ENCODE results near the gene PLBD2.
A peak's percentile ranks its signal among the peaks of the same experiment; 100 is the strongest.
"Not testable (repeated sequence)": the region's sequence is repeated elsewhere in the genome, so short reads cannot be mapped to it uniquely, and the experiment has no call there.

Gene PLBD2

GRCh38 chr12:113334786-113335539 is 23.4 kb upstream of the PLBD2 start, which contains the start of gene SLC8B1:
Gene SLC8B1, minus strand, starts transcription at chr12:113335109. Its CDS starts 2,231 bp downstream, at chr12:113332878.
- DNase-seq = peak; percentile 33 to 65

DNA sequence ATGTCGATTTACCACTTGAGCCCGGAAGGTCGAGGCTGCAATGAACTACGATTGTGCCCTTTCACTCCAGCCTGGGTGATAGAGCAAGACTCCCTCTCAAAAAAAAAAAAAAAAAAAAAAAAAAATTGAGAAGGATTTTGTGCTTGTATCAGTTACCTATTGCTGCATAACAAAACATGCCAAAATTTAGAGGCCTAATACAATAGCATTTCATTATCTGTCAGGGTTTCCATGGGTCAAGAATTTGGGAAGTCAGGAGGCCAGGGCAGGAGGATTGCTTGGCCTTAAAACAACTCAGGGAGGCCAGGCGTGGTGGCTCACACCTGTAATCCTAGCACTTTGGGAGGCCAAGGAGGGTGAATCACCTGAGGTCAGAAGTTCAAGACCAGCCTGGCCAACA is 18.8 kb upstream of the PLBD2 start:
- DNase-seq = no peak

DNA sequence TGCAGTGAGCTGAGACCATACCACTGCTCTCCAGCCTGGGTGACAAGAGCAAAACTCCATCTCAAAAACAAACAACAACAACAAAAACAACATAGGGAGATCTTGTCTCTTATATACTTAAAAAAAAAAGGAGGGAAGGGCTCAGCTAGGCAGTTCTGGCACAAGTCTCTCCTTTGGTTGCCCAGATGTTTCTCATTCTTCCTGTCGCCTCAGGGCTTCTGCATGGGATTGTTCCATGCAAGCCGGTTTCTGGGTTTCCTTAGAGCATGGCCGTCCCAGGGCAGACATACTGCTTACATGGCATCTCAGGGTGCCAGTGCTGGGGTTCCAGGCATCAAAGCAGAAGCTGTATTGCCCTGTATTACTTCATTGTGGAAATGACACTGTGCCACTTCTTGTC is 18.3 kb upstream of the PLBD2 start:
- DNase-seq = no peak

- no peak for DNase-seq
Measured at GRCh38 chr12:113341535-113341934, 16.9 kb upstream of the PLBD2 start.

DNA sequence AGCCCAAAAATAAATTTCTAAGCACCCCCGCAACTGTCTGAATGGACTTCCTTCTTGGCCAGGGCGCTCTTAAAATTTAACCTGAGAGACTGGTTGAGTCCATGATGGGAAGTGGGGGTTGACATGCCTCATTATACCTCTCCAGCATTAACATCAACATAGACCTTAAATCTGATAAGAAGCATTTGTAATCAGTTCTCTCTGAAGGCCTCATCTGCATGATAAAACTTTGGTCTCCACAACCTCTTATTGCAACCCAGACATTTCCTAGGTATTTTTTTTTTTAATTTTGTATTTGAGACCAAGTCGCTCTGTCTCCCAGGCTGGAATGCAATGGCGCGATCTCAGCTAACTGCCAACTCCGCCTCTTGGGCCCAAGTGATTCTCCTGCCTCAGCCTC is 13.1 kb upstream of the PLBD2 start:
- DNase-seq = no peak

DNA sequence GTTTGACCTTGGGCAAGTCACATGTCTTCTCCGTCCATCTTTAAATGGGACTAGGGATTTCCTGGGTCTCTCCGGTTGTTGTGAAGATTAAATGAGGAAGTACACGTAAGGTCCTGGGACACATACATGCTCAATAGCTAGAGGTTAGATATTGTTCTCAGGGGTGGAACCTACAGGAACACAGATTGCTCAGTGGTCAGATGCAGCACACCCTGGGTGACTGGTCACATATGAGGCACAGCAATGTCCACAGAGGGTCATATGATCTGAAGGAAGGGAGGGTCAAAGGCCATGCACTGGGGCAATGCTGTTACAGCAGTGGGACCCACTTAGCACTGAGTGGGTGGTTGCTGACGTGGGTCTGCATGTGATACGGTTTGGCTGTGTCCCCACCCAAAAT is 12.0 kb upstream of the PLBD2 start:
- no peak for DNase-seq

DNA sequence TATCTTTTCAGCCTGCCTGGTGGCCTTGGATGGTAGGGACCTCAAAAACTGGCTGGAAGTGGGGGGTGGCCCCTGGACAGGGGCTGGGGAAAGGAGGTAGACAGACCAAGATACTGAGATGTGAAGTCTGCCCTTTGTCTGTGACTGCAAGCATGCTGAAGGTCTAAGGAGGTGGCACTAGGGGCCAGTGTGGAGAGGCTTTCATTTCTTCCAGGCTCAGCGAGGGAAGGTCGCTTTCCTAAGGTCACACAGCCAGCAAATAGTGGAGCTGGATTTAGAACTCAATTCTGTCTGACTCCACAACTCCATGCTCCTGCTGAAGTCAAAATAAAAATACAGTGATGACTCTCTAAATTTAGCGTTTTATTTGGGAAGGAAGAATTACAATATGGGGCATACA is 11.3 kb upstream of the PLBD2 start:
- no peak for DNase-seq

- no peak for DNase-seq
Measured at GRCh38 chr12:113347892-113348291, 10.5 kb upstream of the PLBD2 start.

DNA sequence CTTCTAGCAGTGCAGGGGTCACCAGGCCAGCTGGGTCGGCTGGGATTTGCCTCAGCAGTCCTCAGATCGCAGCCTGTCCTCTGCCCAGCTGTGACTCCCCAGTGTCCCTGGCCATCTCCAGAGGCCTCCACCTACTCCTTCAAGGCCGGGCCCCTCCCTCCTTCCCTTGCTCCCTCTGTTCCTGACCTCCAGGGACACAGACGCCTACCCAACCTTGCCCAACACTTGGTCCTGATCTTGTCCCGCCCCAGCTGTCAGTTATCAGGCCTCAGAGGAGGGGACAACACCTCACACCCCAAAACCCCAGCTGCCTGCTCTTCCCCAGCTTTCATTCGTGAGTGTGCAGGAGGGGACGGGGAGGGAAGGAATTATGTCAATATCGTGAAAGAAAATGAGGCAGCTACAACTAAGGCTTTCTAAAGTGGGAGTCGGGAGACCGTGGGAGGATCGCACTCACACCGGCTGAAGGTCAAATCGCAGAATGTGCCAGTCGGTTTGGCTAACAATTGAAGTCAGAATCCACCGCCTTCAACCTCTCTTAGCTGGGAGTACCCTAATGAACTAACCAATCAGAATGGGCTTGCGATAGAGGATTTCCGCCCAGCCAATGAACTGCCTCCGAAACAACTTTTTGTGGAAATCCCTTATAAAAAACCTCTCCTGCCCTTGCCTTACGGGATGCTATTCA is 9.4 kb upstream of the PLBD2 start:
- no peak for DNase-seq

GRCh38 chr12:113351089-113351488 is 7.3 kb upstream of the PLBD2 start:
- DNase-seq = no peak

GRCh38 chr12:113354192-113354591 is 4.2 kb upstream of the PLBD2 start:
- DNase-seq = not testable (repeated sequence)

- DNase-seq = peak in 1 of 2 experiments; percentile 9
Measured at GRCh38 chr12:113359133-113359938, 949 bp downstream of the PLBD2 start.

DNA sequence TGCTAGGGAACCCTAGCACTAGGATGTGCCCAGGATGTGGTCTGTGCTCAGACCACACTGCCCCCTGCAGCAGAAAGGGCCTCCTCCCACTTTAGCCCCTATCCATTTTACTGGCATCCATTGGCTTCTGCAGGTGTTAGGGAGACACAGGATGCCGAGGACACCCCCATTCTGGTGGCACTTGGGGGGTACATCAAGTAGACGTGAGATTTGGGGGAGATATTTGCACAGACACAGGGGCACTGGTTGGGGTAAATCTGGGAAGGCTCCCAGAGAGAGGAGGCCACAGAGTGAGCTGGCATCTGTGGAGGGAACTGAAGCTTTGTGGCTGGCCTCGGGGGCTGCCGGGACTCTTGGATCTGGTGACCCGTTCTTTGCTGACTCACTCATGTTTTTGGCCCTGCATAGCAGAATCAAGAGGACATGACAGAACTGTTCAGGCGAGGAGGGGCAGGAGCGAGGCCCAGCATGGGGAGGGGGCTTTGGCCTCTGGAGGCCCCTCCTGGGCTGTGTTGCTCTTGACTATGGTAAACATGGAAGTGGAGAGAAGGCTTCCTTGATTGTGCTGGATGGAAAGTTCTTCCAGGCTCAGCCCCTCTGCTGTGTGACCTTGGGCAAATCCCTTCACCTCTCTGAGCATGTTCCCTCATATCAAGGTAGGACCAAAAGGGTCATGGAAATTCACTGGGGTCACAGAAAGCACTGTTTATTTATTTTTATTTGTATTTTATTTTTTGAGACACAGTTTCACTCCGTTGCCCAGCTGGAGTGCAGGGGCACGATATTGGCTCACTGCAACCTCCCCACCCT is 1.8 kb downstream of the PLBD2 start:
- DNase-seq = no peak

GRCh38 chr12:113361574-113362370 is 3.4 kb downstream of the PLBD2 start:
- DNase-seq = no peak

DNA sequence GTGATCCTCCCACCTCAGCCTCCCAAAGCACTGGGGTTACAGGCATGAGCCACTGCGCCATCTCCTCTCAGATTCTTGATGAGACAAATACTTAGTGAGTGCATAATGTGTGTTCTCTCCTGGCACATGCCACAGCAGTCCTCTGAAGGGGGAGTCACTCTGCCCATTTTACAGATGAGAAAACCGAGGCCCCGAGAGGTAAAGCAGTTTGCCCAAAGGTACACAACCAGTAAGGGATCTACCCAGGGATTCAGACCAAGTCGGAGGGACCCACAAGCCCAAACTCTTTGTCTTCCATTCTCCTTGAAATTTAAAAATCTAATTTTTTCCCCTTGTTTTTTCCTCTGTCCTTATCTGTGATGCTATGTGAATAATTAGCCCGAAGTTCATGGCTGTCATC is 6.3 kb downstream of the PLBD2 start:
- no peak for DNase-seq

DNA sequence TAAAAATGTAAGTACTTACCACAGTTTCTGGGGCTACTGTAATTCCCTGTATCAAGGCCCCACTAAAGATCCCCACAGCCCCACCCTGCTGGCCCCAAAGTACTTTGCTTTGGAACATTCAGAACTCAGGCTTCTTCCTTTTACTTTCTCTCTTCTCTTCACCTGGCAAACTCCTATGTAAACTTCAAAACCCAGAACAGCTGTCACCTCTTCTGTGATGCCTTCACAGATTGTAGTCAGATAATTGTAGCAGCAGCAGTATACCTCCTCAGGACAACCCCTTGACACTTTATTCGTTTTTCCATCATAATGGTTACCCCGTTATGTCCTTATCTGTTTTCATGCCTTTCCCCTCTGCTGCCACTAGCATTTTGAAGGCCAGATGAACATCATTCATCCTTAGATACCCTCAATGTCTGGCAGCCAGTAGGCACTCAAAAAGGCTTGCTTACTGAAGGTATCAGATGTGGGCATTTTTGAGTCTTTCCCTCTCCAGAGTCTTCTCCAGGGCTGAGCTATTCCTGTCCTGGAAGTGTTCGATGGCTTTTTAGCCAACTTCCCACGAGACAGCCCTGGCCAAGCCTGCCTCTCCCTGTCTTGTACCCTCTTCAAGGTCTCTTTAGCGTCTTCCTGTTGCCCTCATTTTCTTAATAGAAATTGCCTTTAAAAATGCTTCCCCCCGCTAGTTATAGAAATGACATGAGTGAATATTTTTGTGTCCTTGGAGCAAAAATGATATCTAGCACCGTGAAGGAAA is 7.4 kb downstream of the PLBD2 start:
- no peak for DNase-seq

DNA sequence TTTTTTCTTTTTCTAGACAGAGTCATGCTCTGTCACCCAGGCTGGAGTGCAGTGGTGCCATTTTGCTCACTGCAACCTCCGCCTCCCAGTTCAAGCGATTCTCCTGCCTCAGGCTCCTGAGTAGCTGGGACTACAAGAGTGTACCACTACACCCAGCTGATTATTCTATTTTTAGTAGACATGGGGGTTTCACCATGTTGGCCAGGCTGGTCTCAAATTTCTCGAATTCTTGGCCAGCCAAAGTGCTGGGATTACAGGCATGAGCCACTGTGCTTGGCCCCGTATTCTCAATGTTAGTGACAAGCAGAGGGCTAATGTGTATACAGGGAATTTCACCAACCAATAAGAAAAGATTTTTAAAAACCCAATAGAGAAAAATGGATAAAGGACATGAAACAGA is 8.4 kb downstream of the PLBD2 start:
- no peak for DNase-seq

- no peak for DNase-seq
Measured at GRCh38 chr12:113368331-113368730, 9.9 kb downstream of the PLBD2 start.

GRCh38 chr12:113369391-113369985 is 11.1 kb downstream of the PLBD2 start:
- DNase-seq = no peak

GRCh38 chr12:113370923-113371682 is 12.7 kb downstream of the PLBD2 start:
- DNase-seq = no peak
